Vagina (tissue), 2 donors: ENCODE data around the gene KCNJ15. TPM values are rescaled to one million over a fixed set of nuclear protein-coding genes. Genes with fewer than 3 reads are reported as not detected.
A peak's percentile ranks its signal among the peaks of the same experiment; 100 is the strongest.

ENCODE experiments used
- DNase-seq, 2 donors: peaks; one replicate each; pipeline ENCODE4 v3.0.0-alpha.2; 2017; ENCODE audit errors: extremely low spot score in 2 of 2
- H3K27ac ChIP-seq: fragments of 200-600 bp; sonication (generic); one replicate; pipeline ENCODE4 v1.5.1; 2019
- H3K27me3 ChIP-seq: fragments of 200-600 bp; sonication (generic); one replicate; pipeline ENCODE4 v1.5.1; 2019
- H3K36me3 ChIP-seq, 2 donors: fragments of 200-600 bp; sonication (generic); one replicate each; pipeline ENCODE4 v1.5.1; 2017 to 2019
- H3K4me1 ChIP-seq: fragments of 200-600 bp; sonication (generic); one replicate; pipeline ENCODE4 v1.5.1; 2019
- H3K4me3 ChIP-seq, 2 donors: fragments of 200-600 bp; sonication (generic); 1 replicate in 1 of 2; 2 replicates in 1 of 2; pipeline ENCODE4 v1.5.1; 2016 to 2019
- H3K9me3 ChIP-seq: fragments of 200-600 bp; sonication (generic); one replicate; pipeline ENCODE4 v1.5.1; 2019
- CTCF ChIP-seq, 3 experiments: fragments of 450-650 bp in 2 of 3; fragments of 200-600 bp in 1 of 3; sonication (generic) in 1 of 3; IDR thresholded peaks; one replicate each; pipeline ENCODE4 v1.5.1; 2017 to 2019; ENCODE audit warnings: antibody characterized with exemption in 3 of 3, mild to moderate bottlenecking in 2 of 3, moderate library complexity in 2 of 3
- POLR2A ChIP-seq, 2 donors: fragments of 450-650 bp; IDR thresholded peaks; one replicate each; pipeline ENCODE4 v1.6.1; 2017; ENCODE audit warnings: antibody characterized with exemption in 2 of 2, mild to moderate bottlenecking in 2 of 2, moderate library complexity in 2 of 2
- POLR2AphosphoS5 ChIP-seq, 2 donors: sonication (generic); formaldehyde crosslinking; IDR thresholded peaks; one replicate each; pipeline ENCODE4 v1.9.0; 2017; ENCODE audit warnings: antibody characterized with exemption in 2 of 2, mild to moderate bottlenecking in 2 of 2, low read depth in 1 of 2; ENCODE audit not compliant: insufficient read depth in 1 of 2
- intact Hi-C: fragments of 100-400 bp; cut with DNase I; formaldehyde crosslinking; loops from one replicate; pipeline ENCODE4 v1.15.1; 2023
- total RNA-seq: library from RNA; depleted of rRNA; stranded (reverse); fragments of >200 nt; gene quantifications from one replicate; pipeline ENCODE4 v1.2.3, GENCODE V29; 2016

KCNJ15 gene
- total RNA-seq, 1 donor from 2014 or later: 12.3 TPM

- Histone ChIP-seq H3K4me1 (no peaks in the 10 kb centered on the region), H3K36me3 (no peaks in the 10 kb centered on the region), H3K27me3 (no peaks in the 10 kb centered on the region), H3K9me3 (no peaks in the 10 kb centered on the region), H3K27ac (no peak overlapping the region), H3K4me3 (no peak overlapping the region)
- DNase-seq: peak; percentile 28 to 42
- no peak for TF ChIP-seq POLR2AphosphoS5 (IDR thresholded peaks at IDR 0.05; ENCODE audit: insufficient read depth in 1 of 2, low read depth in 1 of 2)
- TF ChIP-seq CTCF (IDR thresholded peaks at IDR 0.05): no peak
- TF ChIP-seq POLR2A (IDR thresholded peaks at IDR 0.05): no peak
- intact Hi-C loops: no loop called here
These were observed 92.4 kb downstream of the KCNJ15 start for GRCh38 chr21:38349111-38349746.

GRCh38 chr21:38349977-38350376, 93.2 kb downstream of the KCNJ15 start:
- no peaks in the 10 kb centered on the region for H3K27me3 ChIP-seq
- intact Hi-C loops: loop anchor here (10.0 kb wide), 2 partner anchors 135 to 195 kb away; no protein-coding TSS in a partner anchor
- no peak overlapping the region for H3K4me3 ChIP-seq
- H3K36me3 ChIP-seq: no peaks in the 10 kb centered on the region
- no peak overlapping the region for H3K27ac ChIP-seq
- no peak for TF ChIP-seq POLR2AphosphoS5 (IDR thresholded peaks at IDR 0.05; ENCODE audit: insufficient read depth in 1 of 2, low read depth in 1 of 2)
- no peak for TF ChIP-seq POLR2A (IDR thresholded peaks at IDR 0.05)
- TF ChIP-seq CTCF (IDR thresholded peaks at IDR 0.05): no peak
- H3K9me3 ChIP-seq: no peaks in the 10 kb centered on the region
- H3K4me1 ChIP-seq: no peaks in the 10 kb centered on the region
- DNase-seq: peak; percentile 62 to 64

GRCh38 chr21:38350684-38351083, 93.9 kb downstream of the KCNJ15 start:
- intact Hi-C loops: loop anchor here (10.0 kb wide), 2 partner anchors 136 to 196 kb away; no protein-coding TSS in a partner anchor
- TF ChIP-seq POLR2A (IDR thresholded peaks at IDR 0.05): no peak
- TF ChIP-seq POLR2AphosphoS5 (IDR thresholded peaks at IDR 0.05; ENCODE audit: insufficient read depth in 1 of 2, low read depth in 1 of 2): no peak
- TF ChIP-seq CTCF (IDR thresholded peaks at IDR 0.05): no peak

GRCh38 chr21:38351176-38351959, 94.6 kb downstream of the KCNJ15 start:
- intact Hi-C loops: loop anchor here (10.0 kb wide), 2 partner anchors 137 to 197 kb away; no protein-coding TSS in a partner anchor
- no peaks in the 10 kb centered on the region for H3K36me3 ChIP-seq
- no peak for TF ChIP-seq POLR2AphosphoS5 (IDR thresholded peaks at IDR 0.05; ENCODE audit: insufficient read depth in 1 of 2, low read depth in 1 of 2)
- TF ChIP-seq POLR2A (IDR thresholded peaks at IDR 0.05): no peak
- TF ChIP-seq CTCF (IDR thresholded peaks at IDR 0.05): no peak
- H3K9me3 ChIP-seq: no peaks in the 10 kb centered on the region
- DNase-seq: peak; percentile 43 to 70
- H3K27me3 ChIP-seq: no peaks in the 10 kb centered on the region
- no peaks in the 10 kb centered on the region for H3K4me1 ChIP-seq
- no peak overlapping the region for H3K27ac ChIP-seq
- no peak overlapping the region for H3K4me3 ChIP-seq

More at GRCh38 chr21:38350684-38351083, 93.9 kb downstream of the KCNJ15 start:
- peak; percentile 70 to 83 for DNase-seq
- H3K36me3 ChIP-seq: no peaks in the 10 kb centered on the region
- no peak overlapping the region for H3K27ac ChIP-seq
- H3K27me3 ChIP-seq: no peaks in the 10 kb centered on the region
- no peaks in the 10 kb centered on the region for H3K9me3 ChIP-seq
- no peaks in the 10 kb centered on the region for H3K4me1 ChIP-seq
- no peak overlapping the region for H3K4me3 ChIP-seq
